SK-N-SH (cell line): ENCODE results near the gene LY6G5C.
A peak's percentile ranks its signal among the peaks of the same experiment; 100 is the strongest.

Experiments used
- EZH2phosphoT487 ChIP-seq: fragments of 200-600 bp; sonication (generic); IDR thresholded peaks from 2 replicates; pipeline ENCODE4 v1.6.1; 2017; ENCODE audit warnings: low read depth, mixed run types, mild to moderate bottlenecking, antibody characterized with exemption, moderate library complexity, borderline replicate concordance
- MEF2A ChIP-seq: IDR thresholded peaks from 2 replicates; pipeline ENCODE4 v1.4.0; 2012; ENCODE audit warnings: low read depth, borderline replicate concordance
- POLR2AphosphoS5 ChIP-seq: IDR thresholded peaks from 2 replicates; pipeline ENCODE4 v1.6.1; 2012; ENCODE audit warnings: low read depth, low read length
- RCOR1 ChIP-seq: fragments of 150-350 bp; IDR thresholded peaks from 2 replicates; pipeline ENCODE4 v1.6.1; 2017; ENCODE audit warnings: antibody characterized with exemption, low read length
- SIN3A ChIP-seq: IDR thresholded peaks from 2 replicates; pipeline ENCODE4 v1.6.1; 2012; ENCODE audit warnings: low read depth, mild to moderate bottlenecking, low read length, moderate library complexity, borderline replicate concordance
- TF ChIP-seq, protein P1 (sequence below): fragments of 200-600 bp; sonication (generic); IDR thresholded peaks from 2 replicates; pipeline ENCODE4 v1.6.1; 2017; ENCODE audit warnings: antibody characterized with exemption, mild to moderate bottlenecking, moderate library complexity
- TF ChIP-seq, protein P2 (sequence below): IDR thresholded peaks from 2 replicates; pipeline ENCODE4 v1.4.0; 2012; ENCODE audit warnings: low read depth

DNA sequence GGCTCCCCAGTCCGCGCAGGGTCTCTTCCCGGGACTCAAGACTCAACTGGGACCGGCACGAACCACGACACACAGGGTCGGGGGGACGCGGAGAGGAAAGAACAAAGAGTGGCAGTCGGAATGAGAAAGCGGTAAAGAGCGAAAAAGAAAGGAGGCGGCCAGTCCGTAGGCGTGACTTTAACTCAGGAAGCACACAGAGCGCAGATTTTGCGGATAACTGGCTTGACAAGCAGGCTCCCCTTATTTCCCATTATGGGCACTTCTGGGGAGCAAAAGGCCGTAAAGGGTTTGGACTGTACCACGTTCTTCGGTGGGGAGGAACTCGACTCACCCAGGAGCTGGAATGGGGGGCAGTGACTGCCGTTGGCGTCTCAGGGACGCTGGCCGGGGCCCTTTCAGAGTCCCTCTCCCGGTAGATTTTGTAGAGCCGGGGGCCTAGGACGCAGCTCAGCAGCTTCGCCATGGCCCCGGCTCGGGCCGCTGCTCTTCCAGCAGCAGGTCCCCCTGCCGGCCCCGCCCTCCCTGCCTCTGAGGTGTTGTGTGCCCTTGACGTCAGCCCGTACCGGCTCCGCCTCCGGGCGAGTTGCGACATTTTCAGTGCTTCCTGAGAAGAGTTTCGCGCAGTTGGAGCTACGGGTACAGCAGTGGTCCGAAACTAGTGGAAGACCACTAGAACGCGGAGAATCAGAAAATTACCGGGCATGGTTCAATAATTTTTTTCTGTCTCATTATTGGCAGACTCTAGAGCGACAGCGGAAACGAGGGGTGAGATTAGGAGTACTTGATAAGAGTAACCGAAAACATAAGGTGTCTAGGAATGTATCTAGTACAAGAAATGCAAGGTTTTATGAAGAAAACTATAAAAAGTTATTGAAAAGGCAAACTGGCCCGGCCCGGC, 22.2 kb upstream of the LY6G5C start, which contains the start of gene ABHD16A:
- TF ChIP-seq SIN3A = peak; percentile 67; the same call in 1 of the 2 replicates
- TF ChIP-seq, protein P1, sequence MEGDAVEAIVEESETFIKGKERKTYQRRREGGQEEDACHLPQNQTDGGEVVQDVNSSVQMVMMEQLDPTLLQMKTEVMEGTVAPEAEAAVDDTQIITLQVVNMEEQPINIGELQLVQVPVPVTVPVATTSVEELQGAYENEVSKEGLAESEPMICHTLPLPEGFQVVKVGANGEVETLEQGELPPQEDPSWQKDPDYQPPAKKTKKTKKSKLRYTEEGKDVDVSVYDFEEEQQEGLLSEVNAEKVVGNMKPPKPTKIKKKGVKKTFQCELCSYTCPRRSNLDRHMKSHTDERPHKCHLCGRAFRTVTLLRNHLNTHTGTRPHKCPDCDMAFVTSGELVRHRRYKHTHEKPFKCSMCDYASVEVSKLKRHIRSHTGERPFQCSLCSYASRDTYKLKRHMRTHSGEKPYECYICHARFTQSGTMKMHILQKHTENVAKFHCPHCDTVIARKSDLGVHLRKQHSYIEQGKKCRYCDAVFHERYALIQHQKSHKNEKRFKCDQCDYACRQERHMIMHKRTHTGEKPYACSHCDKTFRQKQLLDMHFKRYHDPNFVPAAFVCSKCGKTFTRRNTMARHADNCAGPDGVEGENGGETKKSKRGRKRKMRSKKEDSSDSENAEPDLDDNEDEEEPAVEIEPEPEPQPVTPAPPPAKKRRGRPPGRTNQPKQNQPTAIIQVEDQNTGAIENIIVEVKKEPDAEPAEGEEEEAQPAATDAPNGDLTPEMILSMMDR = no peak
- TF ChIP-seq MEF2A = no peak
- TF ChIP-seq, protein P2, sequence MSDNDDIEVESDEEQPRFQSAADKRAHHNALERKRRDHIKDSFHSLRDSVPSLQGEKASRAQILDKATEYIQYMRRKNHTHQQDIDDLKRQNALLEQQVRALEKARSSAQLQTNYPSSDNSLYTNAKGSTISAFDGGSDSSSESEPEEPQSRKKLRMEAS = 0 out of 2 replicates have a peak, but pooled peaks have one; percentile 51
- TF ChIP-seq RCOR1 = peak; percentile 58; the same call in 1 of the 2 replicates
- peak; percentile 83 for TF ChIP-seq POLR2AphosphoS5
- no peak for TF ChIP-seq EZH2phosphoT487
